Smooth muscle cell of the brain vasculature (primary cell): Measurements from ENCODE around the gene SLC44A5.

ENCODE experiments used
- DNase-seq: peaks from one replicate; pipeline ENCODE4 v3.0.0-alpha.2; 2012; ENCODE audit warnings: low read depth, low spot score

SLC44A5 gene

DNA sequence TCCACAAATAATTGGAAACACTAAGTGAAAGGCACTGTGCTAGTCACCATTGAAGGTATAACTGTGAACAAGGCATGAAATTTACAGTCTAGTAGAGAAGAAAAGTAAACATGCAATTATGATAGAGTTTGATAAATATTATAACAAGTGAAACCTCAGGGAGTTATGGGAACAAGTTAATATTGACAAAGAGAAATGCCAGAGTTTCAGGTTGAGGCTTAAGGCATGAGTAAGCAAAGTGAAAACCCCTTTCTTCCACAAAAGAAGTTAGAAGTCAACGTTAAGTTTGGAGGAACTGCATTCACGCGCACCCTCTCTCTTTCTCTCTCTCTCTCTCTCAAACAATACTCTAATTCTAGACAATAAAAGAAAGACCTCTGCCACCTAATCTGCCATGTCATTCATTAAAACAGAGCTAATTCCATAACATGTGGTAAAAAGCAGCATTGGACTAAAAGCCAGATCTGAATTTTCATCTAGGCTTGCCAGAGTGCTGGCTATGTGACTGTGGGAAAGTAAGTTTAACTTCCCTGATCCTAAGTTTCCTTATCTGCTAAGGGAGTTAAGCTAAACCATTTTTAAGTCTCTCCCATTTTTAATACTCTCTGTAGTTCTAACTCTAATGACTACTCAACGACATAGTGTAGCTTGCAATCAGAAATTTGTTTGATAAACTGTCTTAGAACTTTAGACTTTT lies 22.0 kb downstream of the SLC44A5 start:
- DNase-seq, result no peak

DNA sequence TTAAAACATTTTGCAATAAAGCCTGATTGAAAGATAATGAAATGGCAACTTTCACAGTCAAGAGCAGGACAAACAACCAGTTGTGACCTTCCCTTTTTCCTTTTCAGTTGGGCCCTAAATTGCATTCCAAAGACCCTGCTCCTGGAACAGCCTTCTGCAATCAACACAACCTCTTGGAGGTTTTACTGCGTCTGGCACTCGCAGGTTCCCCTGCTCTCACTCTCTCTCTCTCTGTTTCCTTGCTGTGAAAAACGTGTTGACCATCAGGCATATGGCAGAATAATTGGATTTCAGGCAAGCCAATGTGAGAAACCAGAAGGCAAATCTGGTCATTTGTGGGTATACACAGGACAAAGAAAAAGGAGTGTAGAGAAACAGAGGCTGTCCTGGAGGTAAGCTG lies 23.2 kb downstream of the SLC44A5 start:
- no peak for DNase-seq

DNA sequence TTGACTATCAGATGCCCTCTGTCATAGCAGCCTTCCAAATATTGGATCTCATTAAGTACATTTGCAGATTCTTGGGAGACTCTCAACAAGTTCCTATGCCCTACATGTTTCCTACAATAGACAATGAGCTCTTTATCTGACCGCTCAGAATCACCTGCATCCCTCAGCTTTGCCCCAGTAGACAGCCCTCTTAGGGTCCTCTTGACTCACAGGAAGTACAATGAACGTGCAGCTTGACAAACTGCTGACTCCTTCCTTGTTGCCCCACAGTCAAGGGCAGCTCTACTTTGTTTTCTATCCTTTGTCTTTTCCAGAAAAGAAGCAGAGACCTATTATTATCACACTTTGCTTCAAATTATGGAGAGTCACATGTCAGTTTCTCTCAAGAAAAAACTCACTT lies 27.6 kb downstream of the SLC44A5 start:
- no peak for DNase-seq

DNA sequence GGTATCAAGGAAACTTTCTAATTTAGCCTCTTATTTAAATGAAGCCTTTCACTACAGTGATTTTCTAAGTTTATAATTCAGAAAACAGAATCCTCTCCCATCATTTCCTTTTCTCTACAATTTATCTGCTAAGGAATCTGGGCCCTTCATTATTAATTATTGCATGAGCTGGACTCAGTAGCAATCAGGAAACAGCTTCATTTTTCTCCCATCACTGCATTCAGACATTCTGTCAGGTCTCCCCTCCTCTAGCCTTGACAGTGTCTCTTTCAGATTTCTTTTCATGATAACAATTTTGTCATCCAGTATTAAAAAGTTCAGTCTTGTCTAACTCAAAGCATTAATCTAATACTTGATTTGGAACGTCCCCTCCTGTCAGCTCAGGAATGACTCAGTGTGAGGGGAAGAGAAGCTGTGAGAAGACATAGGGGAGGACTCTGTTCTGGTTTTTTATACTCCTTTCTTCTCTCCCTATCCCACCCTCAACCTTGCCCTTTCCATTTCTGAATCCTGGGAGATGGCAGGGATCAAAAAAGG lies 28.1 kb downstream of the SLC44A5 start:
- DNase-seq, result no peak

DNA sequence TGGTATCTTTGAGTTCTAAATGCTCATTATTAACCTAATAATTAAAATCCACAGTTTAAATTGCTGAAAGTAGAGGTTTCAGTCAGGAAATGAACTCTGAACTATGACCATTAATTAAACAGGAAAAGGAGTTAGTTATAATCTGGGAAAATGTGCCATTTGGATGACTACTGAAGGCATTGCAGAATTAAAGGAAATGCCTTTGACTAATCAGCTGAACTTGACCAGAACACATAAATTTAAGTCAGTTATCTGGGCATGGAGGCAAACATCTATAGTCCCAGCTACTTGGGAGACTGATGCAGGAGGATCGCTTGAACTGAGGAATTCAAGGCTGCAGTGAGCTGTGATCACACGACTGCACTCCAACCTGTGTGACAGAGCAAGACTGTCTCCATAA lies 31.9 kb downstream of the SLC44A5 start:
- no peak for DNase-seq

DNA sequence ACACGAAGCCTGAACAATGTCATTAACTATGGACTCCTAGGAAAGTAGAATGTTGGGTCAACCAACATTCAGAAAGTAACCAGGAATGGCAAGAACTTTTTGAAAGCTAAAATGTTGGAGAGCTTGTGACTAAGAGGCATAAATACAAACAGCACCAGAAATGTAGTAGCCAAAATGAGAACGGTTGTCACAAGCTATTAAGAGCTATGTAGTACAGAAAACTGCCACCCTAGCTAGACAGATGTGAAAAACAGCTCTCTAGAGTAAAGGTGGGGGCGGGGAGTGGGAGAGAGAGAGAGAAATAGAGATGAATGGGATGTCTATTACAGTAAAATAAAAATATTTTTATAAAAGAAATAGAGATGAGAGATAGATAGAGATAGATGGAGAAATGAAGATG lies 35.1 kb downstream of the SLC44A5 start:
- DNase-seq, result no peak

- DNase-seq, result no peak
Measured at GRCh38 chr1:75567191-75567590, 43.7 kb downstream of the SLC44A5 start.

DNA sequence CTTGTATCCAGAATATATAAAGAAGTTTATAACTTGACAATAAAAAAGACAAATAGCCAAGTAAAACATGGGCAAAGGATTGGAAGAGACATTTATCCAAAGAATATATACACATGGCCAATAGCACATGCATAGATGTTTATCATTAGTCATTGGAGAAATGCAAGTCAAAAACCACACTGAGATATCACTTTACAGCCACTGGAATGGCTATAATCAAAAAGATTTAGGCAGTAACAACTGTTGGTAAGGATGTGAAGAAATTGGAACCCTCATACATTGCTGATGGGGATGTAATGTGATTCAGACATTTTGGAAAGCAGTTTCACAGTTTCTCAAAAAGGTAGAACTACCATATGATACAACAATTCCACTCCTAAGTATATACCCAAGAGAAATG lies 51.1 kb downstream of the SLC44A5 start:
- no peak for DNase-seq

- DNase-seq, result no peak
Measured at GRCh38 chr1:75559136-75559535, 51.8 kb downstream of the SLC44A5 start.

- DNase-seq, result no peak
Measured at GRCh38 chr1:75554870-75555269, 56.0 kb downstream of the SLC44A5 start.

DNA sequence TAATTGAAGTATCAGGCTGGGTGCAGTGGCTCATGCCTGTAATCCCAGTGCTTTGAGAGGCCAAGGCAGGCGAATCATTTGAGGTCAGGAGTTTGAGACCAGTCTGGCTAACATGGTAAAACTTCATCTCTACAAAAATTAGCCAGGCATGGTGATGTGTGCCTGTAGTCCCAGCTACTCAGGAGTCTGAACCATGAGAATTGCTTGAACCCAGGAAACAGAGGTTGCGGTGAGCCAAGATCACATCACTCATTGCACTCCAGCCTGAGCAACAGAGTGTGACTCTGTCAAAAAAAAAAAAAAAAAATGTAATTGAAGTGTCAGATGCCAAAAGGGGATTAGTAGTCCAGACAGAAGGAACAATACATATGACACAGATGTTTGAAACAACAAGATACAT lies 56.7 kb downstream of the SLC44A5 start:
- no peak for DNase-seq

DNA sequence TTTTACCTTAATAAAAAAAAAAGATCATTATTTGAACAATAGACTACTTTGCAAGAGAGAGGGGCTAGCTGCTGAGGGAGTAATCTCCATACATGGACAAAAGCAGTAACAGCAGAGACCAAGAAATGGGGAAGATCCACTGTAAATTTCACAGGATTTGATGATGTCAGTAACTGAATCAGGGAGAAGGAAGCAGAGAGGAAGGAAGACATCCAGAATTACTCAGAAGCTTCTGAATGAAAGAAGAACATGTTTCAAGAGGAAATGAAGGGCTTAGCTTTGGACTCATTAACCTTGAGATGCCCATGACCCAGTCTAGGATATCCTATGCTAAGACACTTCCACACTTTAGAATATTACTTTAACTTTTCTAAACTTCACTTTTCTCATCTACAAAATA lies 60.4 kb downstream of the SLC44A5 start:
- no peak for DNase-seq

DNA sequence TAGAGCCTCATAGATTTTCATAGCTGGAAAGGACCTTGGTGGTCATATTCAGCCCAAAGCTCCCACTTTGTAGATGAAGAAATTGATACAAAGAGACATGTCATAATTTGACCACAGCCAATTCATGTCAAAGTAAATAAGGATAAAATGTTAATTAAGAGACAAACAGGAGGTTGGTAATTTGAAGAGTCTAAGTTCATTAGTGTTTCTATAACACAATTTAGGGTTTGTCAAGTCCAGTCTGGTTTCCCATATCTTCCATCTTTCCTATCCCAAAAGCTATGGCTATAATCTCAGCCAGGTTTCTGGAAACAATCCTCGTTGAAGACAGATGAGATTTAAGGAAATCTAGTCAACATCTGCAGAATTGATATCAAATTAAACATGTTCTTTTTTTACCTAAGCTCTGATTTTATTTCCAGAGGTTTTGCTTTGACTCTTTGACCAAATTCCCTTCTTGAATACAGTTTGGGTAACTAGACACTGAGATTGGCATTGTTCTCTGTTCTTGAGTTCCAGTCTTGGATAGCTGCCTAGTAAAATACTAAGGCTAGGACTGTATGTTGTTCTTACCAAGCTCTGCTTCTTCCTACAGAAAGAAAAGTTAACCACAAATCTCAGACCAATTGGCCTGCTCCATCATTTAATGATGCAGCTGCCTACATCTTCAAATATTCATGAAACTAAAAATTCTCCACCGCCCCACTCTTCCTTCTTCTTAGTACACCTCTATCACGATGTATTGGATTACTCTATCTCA lies 62.0 kb downstream of the SLC44A5 start:
- no peak for DNase-seq

DNA sequence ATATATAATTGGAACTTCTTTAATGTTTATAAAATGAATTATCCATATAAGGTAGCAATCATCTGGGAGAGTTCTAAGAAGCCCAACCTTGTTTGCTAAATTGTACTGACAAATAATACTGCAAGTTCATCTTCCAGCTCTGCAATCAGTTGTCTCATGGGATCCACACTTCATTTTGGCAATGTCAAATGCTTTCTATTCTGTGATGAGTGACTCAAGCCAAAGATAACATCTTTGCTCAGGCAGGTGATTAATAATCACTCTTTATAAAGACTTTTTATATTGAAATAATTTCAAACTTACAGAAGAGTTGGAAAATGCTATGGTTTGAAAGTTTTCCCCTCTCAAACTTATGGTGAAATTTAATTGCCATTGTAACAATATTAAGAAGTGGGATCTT lies 67.2 kb downstream of the SLC44A5 start:
- no peak for DNase-seq

DNA sequence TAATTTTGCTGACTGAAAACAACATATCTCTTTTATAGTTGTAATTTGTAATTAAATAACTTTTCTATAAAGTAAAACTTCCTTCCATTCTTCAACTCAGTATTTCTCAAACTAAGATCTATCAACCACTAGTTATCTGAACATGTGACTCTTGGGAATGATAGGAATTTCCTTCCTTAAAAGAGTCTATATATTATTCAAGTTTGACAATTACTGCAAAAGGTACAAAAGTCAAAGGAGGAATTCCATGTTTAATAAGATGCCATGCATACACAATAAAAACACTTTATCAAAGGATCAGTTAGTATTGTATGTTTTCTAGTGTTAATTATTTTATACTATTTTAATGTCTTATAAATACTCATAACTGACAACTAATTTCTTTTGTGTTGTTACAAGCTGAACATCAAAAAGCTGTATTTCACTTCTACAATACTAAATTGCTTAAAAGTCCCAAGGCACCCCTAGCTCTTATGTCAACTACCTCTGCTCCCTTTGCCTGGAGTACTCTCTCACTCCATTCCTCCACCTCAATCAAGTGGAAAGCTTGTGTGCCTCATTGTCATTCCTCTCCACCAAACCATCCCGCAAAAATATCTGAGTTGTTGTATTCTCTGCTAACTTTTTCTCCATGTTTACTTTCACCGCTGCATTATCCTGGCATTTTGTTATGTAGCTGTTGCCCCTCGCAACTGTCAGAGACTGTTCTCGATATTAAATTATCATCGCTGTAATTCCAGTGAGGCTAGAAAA lies 67.9 kb downstream of the SLC44A5 start:
- no peak for DNase-seq

DNA sequence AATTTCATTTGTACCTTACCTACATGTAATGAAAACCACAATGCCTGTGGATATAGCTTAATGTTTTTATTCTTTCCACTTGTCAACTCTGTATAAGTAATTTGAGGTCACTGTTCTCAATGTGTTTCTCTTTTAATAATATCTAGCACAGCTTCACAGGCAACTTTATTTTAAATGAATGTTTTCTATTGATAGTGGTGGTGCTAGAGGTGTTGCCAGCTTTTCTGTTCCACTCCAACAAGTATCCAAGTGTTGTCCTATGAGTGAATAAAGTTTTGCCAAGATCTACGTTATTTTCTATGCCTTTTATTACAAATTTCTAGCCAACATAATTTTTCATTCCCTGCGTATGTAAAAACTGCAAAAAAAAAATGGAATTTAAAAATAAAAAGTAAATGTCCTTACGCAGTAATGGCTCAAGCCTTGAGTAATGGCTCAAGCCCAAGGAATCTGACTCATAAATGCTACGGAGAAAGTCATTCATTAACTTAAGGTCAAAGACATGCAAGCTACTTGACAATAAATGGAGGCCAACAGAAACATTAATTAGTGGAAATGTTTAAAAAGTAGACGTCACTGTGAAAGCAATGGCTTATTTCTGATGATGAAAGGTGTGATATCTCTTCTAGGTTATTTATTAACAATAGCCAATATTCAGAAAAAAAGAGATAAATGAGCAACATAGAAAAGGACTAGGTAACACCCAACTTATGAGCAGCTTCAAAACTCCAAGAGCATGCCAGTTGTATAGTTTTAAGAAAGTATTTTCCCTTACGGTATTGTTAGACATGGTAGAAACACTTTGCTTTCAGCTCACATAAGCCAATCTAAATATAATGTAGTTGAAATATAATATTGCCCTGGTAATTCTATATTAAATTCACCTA lies 71.4 kb downstream of the SLC44A5 start:
- no peak for DNase-seq

GRCh38 chr1:75533085-75533484 lies 77.8 kb downstream of the SLC44A5 start:
- DNase-seq, result no peak

DNA sequence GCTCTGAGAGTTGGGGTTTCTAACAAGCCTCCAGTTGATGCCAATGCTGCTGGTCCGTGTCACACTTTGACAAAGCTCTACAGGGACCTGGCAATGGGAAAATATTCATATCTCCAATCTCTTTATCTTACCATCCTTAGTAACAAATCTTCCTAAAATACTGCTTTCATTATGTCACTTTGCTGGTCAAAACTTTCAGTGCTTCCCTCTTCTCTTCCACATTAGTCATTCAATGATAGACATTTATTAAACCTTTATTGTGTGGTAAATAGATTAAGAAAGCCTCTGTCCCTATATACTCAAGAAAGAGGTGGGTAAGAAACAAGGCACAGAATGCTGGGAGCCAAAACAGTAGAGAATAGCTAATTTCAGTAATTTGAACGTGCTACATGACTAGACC lies 79.3 kb downstream of the SLC44A5 start:
- DNase-seq, result no peak

GRCh38 chr1:75529488-75529887 lies 81.4 kb downstream of the SLC44A5 start:
- no peak for DNase-seq

GRCh38 chr1:75528001-75528400 lies 82.9 kb downstream of the SLC44A5 start:
- no peak for DNase-seq

GRCh38 chr1:75522389-75522788 lies 88.5 kb downstream of the SLC44A5 start:
- DNase-seq, result no peak
